H1 (cell line): ENCODE measurements around the gene FSTL4. TPM values are rescaled to one million over a fixed set of nuclear protein-coding genes. Genes with fewer than 3 reads are reported as not detected.

Source experiments
- CHD2 ChIP-seq: IDR thresholded peaks from 2 replicates; pipeline ENCODE4 v1.6.1; 2012; ENCODE audit warnings: low read length, improper control_type of control experiment
- NANOG ChIP-seq: IDR thresholded peaks from 2 replicates; pipeline ENCODE4 v1.6.1; 2011; ENCODE audit warnings: low read length, low read depth, mild to moderate bottlenecking, inconsistent platforms; ENCODE audit not compliant: insufficient read depth, poor library complexity, severe bottlenecking
- PHF8 ChIP-seq: fragments of 200-600 bp; sonication (generic); conservative IDR thresholded peaks from 2 replicates; pipeline ENCODE4 v1.7.1; 2012; ENCODE audit warnings: low read depth, mild to moderate bottlenecking, inconsistent platforms, low read length, moderate library complexity
- polyA plus RNA-seq, 7 experiments: library from polyadenylated mRNA; depleted of rRNA in 3 of 7; stranded (reverse) in 5 of 7; unstranded in 2 of 7; fragments of >200 nt in 5 of 7; fragments of 200-250 nt in 2 of 7; gene quantifications; 1 replicate in 5 of 7; 2 replicates in 1 of 7; 4 replicates in 1 of 7; pipeline versions ENCODE4 v1.2.1 to v1.2.3, GENCODE V29; 2011 to 2013; ENCODE audit warnings: missing spikeins in 2 of 7, mixed read lengths in 2 of 7
- total RNA-seq: library from RNA; stranded (reverse); fragmentation: NEBNext Ultra II Directional; extraction: Animal tissue kit (Norgen Biotek cat#: 25700); gene quantifications from 2 replicates; pipeline ENCODE4 v1.2.1, GENCODE V29; 2021
- TF ChIP-seq, protein P1 (sequence below): IDR thresholded peaks from 2 replicates; pipeline ENCODE4 v1.6.1; 2012; ENCODE audit warnings: inconsistent platforms
- TF ChIP-seq, protein P2 (sequence below): IDR thresholded peaks from 2 replicates; pipeline ENCODE4 v1.6.1; 2011; ENCODE audit warnings: low read length, improper control_type of control experiment
- TF ChIP-seq, protein P3 (sequence below): IDR thresholded peaks from 2 replicates; pipeline ENCODE4 v1.6.1; 2011; ENCODE audit warnings: low read depth, mild to moderate bottlenecking, low read length; ENCODE audit not compliant: insufficient read depth

FSTL4 gene
- total and polyA plus RNA-seq, 2 of the 8 experiments (the other 6 are each of a cell fraction or from before 2014, with no cell fraction given), result 3.1 to 4.1 TPM

DNA sequence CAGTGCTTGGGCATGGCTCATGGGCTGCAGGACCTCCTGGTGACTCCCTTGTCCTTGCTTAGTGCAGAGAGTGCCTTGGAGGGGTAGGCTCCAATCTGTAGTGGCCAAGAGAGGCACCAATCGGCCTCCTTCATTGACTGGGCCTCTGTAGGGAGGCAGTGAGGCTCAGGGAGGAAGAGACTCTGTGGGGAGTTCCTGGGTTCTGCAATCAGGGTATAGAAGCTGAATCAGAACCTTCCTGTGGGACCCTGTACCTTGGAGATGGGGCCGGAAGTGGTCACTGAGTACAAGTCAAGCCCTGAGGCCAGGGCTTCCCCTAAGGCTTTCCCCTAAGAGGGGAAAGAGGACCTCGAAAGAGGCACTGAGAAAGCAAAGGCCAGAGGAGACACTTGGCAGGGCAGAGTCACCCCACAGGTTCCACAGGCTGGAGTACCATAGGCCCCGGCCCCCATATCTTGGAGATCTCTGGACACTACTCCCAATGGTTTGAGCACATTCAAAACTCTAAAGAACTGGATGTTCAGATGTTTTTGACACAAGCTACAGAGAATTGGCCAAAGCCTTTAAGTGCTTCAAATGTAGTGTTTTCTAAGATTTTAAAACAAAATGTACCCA is 370.0 kb downstream of the FSTL4 start (continued):
- TF ChIP-seq, protein P1, sequence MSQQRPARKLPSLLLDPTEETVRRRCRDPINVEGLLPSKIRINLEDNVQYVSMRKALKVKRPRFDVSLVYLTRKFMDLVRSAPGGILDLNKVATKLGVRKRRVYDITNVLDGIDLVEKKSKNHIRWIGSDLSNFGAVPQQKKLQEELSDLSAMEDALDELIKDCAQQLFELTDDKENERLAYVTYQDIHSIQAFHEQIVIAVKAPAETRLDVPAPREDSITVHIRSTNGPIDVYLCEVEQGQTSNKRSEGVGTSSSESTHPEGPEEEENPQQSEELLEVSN, result no peak
- TF ChIP-seq, protein P2, sequence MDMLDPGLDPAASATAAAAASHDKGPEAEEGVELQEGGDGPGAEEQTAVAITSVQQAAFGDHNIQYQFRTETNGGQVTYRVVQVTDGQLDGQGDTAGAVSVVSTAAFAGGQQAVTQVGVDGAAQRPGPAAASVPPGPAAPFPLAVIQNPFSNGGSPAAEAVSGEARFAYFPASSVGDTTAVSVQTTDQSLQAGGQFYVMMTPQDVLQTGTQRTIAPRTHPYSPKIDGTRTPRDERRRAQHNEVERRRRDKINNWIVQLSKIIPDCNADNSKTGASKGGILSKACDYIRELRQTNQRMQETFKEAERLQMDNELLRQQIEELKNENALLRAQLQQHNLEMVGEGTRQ, result no peak
- TF ChIP-seq NANOG (no peak), PHF8 (no peak), CHD2 (no peak)
- TF ChIP-seq, protein P3, sequence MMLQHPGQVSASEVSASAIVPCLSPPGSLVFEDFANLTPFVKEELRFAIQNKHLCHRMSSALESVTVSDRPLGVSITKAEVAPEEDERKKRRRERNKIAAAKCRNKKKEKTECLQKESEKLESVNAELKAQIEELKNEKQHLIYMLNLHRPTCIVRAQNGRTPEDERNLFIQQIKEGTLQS, result no peak
